ENCODE data around the gene KLHDC10. TPM values are rescaled to one million over a fixed set of nuclear protein-coding genes. Genes with fewer than 3 reads are reported as not detected.
A peak's percentile ranks its signal among the peaks of the same experiment; 100 is the strongest.

KLHDC10 gene
- total and polyA plus RNA-seq, 2 of the 13 experiments (the other 11 are each of a cell fraction or from before 2014, with no cell fraction given) = 11.9 to 21.6 TPM

- TF ChIP-seq SAFB2 (CRISPR knock-in tag; IDR thresholded peaks at IDR 0.05; ENCODE audit: borderline replicate concordance, low read depth) = no peak
- TF ChIP-seq EHMT2 (IDR thresholded peaks at IDR 0.05; ENCODE audit: borderline replicate concordance, low read depth, low read length) = no peak
- no peak for TF ChIP-seq KLF11 (CRISPR knock-in tag; IDR thresholded peaks at IDR 0.05)
- no peak for TF ChIP-seq ZNF569 (CRISPR knock-in tag; IDR thresholded peaks at IDR 0.05; ENCODE audit: borderline replicate concordance)
- TF ChIP-seq CREB3 (CRISPR knock-in tag; IDR thresholded peaks at IDR 0.05) = no peak
- TF ChIP-seq ZNF567 (CRISPR knock-in tag; IDR thresholded peaks at IDR 0.05; ENCODE audit: borderline replicate concordance) = no peak
- no peak for TF ChIP-seq ZNF652 (CRISPR knock-in tag; IDR thresholded peaks at IDR 0.05; ENCODE audit: borderline replicate concordance, low read depth)
- TF ChIP-seq NFKBIZ (CRISPR knock-in tag; IDR thresholded peaks at IDR 0.05) = no peak
- no peak for TF ChIP-seq ZBTB37 (CRISPR knock-in tag; IDR thresholded peaks at IDR 0.05)
- no peak for TF ChIP-seq STAG1 (CRISPR knock-in tag; IDR thresholded peaks at IDR 0.05)
- TF ChIP-seq MXI1 (IDR thresholded peaks at IDR 0.05; ENCODE audit: borderline replicate concordance, low read depth, low read length) = no peak
- no peak for TF ChIP-seq ZXDC (CRISPR knock-in tag; IDR thresholded peaks at IDR 0.05)
- no peak for TF ChIP-seq KLF12 (CRISPR knock-in tag; IDR thresholded peaks at IDR 0.05; ENCODE audit: borderline replicate concordance)
- no peak for TF ChIP-seq PHB2 (IDR thresholded peaks at IDR 0.05; ENCODE audit: partially characterized antibody)
- peak; percentile 21; the same call in 1 of the 2 replicates for TF ChIP-seq KDM2A (CRISPR knock-in tag; IDR thresholded peaks at IDR 0.05; ENCODE audit: borderline replicate concordance, low read depth)
- 0 out of 2 replicates have a peak, but pooled peaks have one; percentile 33 for TF ChIP-seq ZNF350 (CRISPR knock-in tag; IDR thresholded peaks at IDR 0.05; ENCODE audit: borderline replicate concordance, low read depth)
- TF ChIP-seq MXD1 (CRISPR knock-in tag; IDR thresholded peaks at IDR 0.05) = no peak
- TF ChIP-seq HNF4A (CRISPR knock-in tag; IDR thresholded peaks at IDR 0.05) = peak; percentile 70
- no peak for TF ChIP-seq ZNF678 (CRISPR knock-in tag; IDR thresholded peaks at IDR 0.05)
- TF ChIP-seq GTF3A (CRISPR knock-in tag; conservative IDR thresholded peaks at IDR 0.05) = no peak
- TF ChIP-seq HMG20B (CRISPR knock-in tag; conservative IDR thresholded peaks at IDR 0.05) = no peak
- TF ChIP-seq ZNF281 (CRISPR knock-in tag; IDR thresholded peaks at IDR 0.05; ENCODE audit: borderline replicate concordance) = no peak
Observed at GRCh38 chr7:130065500-130066152, 4.7 kb upstream of the KLHDC10 start (continued).
